NCI-H187 treated with DMSO at 0.1 percent for 48 hours (cell line): Measurements from ENCODE around the gene EMID1.
"Not testable (repeated sequence)": the region's sequence is repeated elsewhere in the genome, so short reads cannot be mapped to it uniquely, and the experiment has no call there.

ENCODE experiments used
- DNase-seq: peaks from one replicate; lab custom pipeline; 2025; lab: John Stamatoyannopoulos, UW

EMID1 gene

DNA sequence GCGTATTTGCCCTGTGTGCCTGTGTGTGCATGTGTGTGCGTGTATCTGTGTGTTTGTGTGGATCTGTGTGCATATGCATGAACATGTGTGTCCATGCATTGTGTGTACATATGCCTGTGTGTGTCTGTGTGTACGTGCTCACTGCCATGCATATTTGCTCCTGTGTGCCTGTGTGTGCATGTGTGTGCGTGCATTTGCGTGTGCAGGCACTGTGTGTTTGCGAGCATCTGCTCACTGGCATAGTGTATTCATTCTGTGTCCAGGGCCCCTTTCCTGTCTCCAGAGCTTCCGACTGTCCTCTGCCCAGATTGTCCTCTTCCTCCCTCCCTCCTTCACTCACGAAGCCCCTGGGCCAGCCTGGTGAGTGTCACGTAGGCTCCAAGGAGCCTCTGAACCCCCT, 5.8 kb downstream of the EMID1 start:
- no peak for DNase-seq

DNA sequence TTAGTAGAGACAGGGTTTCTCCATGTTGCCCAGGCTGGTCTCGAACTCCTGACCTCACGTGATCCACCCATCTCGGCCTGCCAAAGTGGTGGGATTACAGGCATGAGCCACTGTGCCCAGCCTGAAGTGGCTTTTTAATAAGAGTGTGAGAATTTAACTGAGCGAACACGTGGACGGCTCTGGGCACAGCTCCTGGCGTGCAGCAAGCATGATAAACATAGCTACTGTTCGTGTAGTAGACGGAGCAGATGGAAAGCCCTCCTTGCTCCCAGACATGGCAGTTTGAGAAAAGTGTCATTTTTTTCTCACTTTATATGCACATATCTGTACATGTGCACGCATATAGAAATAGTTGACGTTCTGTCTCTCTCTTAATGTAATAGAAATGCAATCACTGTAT, 7.0 kb downstream of the EMID1 start:
- no peak for DNase-seq

DNA sequence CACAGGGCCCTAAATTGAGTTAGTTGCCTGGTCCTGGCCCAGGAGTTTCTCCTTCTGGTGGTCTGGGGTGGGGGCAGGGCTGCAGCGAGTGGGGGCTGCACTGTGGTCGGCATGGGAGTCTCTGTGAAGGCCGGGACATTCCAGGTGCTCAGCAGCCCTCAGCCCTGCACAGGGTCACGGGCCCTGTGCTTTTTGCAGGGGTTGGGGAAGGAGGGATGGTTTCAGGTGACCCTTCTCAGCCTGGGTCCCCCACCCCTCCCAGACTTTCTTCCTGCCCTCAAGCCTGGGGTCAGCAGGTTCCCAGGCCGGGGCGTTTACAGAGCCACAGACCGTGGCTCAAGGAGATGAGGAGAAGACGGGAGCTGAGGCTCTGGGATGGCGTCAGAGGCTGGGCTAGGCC, 7.8 kb downstream of the EMID1 start:
- DNase-seq, result no peak

DNA sequence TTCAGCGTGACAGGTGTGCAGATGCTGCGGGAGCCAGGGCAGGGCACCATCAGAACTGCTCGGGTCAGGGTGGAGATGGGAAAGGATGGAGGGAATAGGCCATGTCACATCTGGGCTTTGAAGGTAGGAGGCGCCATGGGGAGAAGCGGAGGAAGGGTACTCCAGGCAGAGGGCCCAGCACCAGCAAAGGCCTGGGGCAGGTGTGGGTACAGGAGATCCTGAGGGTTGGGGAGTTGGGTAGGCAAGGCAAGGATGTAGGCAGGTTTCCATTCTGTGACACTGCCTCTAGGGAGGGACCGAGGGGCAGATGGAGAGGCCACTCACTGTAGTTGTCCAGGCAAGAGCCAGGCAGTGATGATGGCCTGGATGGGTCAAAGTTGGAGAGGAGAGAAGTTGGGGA, 8.5 kb downstream of the EMID1 start:
- DNase-seq, result no peak

DNA sequence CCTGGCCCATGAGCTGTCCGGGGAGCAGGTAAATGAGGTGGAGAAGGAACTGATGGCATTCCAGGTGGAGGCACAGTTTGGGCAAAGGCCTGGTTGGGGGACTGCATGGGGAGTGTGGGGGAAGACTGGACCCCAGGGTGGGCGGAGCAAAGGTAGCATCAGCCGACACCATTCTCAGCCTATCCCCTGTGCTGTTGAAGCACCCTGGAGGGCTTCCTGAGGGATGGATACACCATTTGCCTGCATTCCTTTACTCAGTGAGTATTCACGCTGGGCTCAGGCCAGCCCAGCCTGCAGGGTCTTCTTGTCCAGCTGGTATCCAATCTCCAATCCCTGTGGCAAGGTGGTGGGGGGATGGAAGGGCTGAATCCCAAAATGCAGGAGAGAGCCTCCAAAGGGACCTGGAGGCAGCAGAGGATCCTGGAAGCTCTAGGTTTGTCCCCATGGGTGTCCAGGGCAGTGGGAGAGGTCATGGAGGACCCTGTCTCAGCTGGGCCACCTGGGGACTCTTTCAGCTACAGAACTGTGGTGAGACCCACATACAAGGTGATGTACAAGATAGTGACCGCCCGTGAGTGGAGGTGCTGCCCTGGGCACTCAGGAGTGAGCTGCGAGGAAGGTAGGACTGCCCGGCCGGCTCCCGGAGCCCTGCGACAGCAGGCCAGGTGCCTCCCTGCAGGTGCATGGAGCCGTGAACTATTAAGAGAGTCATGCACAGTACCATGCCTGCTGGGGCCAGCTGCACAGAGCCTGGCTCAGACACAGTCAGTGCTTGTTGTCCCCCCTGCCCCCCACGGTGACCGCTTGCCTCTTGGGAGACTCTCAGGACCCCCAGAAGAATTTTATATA, 9.5 kb downstream of the EMID1 start:
- DNase-seq, result no peak

DNA sequence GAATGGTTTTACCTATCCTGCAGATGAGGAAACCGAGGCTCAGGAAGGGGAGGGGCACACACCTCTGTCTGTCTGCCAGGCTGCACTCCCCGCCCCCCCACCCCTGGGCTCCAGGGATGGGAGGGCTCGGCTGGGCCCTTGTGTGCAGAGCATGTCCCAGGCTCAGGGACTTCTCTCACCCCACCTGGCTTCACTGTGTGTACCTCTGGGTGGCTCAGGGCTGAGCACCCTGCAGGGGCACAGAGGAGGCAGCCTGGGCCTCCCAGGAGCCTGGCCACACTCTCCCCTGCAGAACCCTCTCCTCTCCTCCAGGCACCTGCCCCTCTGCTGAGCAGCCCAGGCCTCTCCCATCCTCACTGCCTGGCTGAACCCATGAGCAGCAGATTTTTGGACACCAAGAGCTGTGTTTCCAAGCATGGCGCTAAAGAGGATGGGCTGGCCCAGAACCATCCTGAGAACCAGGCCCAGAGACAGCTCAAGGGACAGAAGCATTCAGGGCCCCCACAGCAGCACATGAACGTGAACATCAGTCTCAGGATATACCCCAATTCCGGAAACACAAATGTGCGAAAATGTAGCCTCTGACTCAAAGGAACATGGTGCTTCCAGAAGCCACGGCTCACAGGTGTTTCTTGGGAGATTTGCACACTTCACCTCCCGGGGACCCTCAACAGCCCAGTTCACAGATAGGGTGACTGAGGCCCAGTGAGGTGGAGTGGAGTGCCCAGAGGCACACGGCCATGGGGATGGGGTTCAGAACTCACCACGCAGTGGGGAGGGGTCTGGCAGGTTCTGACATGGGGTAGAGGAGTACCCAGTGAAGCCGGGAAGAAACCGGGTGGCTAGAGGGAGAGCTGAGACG, 10.5 kb downstream of the EMID1 start:
- no peak for DNase-seq

DNA sequence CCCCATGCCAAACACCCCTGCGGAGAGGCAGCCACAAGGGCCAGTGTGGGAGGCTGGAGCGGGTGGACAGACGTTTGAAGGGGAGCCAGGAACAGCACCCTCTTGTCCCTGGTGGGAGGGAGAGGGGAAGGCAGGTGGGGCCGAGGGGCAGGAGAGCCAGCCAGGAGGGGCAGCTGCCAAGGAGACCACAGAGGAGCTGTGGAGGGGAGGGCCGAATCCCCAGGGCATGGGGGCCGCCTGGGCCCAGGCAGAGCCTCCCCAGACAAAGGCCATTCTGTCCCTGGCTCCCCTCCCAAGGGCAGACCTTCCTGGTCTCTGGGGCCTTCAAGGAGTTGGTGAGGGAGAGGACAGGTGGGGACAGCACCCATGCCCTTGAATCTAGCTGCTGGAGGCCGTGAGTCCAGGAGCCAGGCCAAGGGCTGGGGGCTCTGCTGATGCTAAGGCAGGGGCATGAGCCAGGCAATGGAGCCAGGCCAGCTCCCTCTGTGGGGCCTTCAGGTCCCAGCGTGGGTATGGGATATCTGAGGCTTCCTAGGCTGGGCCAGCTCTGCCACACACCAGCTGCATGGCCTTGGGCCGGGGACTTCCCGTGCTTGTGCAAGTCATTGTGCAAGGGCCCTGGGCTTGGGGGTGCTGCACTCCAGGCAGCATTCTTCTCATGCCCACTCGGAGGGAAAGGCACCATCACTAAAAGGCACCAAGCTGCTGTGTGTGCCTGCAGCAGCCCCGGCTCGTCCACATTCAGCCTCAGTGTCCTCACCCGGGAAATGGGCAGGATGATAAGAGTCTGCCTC, 11.4 kb downstream of the EMID1 start:
- no peak for DNase-seq

DNA sequence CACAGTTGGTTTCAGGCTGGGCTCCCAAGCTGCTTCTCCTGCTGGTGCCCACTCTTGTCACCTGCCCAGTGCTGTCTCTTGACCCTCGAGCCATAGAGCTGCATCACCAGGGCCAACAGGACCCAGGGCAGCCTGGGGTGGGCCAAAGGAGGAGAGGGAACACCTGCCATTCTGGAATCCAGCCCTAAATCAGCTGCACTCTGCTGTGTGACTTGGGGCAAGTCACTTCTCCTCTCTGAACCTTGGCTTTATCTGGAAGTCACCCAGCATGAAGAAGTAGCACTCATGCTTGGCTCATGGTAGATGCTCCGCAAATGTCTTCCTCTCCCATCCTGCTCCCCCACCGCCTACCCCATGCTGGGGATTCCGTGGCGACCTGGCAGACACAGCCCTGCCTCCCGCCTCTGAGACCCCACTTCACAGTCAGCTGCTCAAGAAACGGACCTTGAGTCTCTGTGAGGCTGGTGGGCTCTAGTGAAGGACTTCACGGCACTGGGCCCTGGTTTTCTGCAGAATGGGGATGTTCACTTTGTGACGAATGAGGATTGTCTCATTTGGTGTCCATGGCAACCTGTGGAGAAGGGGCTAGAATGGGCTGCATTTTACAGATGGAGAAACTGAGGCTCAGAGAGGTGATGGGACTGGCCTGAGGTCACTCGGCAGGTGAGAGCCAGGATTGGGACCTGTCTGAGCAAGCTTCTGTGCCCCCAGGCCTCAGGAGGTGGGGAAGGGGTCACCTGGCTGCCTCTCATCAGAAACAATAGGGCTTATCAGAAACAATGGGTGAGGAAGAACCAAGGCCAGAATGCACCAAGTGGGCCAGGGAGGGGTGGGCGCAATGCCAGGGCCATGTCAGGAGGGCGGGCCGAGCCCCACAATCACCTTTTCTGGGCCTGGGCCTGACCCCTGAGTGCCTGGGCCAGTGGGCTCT, 12.4 kb downstream of the EMID1 start:
- no peak for DNase-seq

DNA sequence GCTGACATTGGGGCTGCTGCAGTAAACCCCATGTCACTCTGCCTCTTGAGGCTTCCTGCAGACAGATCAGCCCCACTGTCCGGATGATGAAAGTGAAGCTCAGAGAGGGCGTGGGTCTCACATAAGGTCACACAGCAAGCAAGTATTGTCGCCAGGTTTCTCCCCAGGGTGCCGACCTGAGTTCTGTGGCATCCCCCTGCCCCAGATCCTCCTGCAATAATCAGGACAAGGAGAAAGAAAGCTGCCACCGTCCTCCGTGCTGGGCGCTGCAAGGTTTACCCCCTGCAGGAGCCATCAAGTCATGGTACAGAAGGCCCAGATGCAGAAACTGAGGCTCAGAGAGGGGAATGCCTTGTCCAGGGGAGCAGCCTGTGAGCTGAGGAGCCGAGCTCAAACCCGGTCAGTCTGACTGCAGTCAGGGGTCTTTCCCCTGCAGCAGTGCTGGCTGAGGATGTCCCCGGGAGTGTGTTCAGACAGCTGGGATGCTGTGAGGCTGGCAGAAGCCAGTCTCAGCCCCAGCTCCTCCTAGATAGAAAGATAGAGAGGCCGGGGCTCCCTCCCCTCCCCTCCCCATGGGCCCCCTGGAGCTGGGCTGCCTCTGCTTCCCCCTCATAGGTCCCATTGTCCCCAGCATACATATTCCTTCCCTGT, 13.2 kb downstream of the EMID1 start:
- no peak for DNase-seq

DNA sequence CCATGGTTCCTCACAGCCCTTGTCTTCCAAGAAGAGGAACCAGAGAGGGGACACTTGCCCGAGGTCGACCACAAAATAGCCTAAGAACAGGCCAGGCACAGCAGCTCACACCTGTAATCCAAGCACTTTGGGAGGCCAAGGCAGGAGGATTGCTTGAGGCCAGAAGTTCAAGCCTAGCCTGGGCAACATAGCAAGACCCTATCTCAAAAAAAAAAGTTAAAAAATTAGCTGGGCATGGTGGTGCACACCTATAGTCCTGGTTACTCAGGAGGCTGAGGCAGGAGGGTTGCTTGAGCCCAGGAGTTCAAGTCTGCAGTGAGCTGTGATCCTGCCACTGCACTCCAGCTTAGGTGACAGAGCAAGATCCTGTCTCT, 13.7 kb downstream of the EMID1 start:
- not testable (repeated sequence) for DNase-seq

DNA sequence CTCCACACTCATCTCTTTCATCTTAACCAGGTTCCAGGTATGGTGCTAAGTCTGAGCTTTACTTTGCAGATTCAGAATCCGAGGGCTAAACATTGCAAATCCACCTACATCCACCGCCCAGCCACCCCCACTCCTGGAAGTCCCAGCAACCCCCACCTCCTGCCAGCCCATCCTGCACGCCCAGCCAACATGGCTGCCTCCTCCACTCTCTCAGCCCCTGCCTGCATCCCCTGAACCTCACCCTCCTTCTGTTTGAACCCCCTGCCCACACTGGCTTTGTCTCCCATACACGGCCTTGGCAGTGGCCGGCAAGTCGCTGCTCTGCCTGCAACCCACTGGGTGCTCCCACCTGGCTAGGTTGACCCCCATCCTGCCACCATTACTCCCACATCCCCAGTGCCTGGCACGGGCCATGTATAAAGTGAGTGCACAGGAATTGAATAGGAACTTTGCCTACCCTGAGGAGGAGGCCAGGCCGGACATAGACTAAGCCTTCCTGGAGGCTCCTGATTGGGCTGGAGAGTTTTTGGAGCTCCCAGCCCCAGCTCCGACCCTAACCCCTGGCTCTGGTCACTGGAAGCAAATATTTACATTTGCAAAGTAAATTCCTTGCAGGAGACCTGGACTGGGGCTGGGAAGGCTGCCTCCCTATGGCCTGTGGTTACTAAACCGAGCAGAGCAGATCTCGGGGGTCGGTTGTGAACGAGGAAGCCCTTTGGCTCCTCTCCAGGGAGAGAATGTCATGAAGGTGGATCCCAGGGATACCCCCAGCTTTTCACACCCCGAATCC, 14.4 kb downstream of the EMID1 start:
- no peak for DNase-seq

DNA sequence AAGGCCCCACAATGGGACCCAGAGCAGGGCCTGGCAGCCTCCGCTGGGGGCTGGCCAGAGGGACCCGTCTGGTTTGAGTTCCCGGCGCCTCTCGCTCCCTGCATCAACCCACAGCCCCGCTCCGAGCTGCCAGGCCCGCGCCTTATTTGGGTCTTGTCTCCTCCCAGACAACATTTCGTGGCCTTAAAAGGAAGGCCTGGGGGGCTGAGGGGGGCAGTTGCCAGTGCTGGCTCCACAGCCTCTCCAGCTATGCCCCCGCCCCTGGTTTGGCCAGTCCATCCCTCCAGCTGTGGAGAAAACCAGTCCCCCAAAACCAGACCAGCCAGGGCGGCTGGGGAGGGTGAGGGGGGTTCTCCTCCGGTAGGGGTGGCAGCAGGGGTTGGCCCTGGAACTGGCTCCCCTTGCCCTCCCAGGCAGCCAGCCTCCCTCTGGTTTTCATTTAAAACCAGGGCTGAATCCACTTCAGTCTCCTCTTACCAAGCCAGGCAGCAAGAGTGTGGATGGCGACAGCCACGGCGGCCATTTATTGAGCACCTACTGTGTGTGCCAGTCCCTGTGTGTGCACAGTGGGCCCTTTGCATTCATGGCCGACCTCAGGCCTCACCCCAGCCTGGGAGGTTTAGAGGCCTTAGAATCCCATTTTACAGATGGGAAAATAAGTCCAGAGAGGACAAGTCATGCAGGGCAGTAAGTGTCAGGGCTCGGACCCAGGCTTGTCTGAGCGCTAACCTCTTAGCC, 18.6 kb downstream of the EMID1 start:
- DNase-seq, result no peak

DNA sequence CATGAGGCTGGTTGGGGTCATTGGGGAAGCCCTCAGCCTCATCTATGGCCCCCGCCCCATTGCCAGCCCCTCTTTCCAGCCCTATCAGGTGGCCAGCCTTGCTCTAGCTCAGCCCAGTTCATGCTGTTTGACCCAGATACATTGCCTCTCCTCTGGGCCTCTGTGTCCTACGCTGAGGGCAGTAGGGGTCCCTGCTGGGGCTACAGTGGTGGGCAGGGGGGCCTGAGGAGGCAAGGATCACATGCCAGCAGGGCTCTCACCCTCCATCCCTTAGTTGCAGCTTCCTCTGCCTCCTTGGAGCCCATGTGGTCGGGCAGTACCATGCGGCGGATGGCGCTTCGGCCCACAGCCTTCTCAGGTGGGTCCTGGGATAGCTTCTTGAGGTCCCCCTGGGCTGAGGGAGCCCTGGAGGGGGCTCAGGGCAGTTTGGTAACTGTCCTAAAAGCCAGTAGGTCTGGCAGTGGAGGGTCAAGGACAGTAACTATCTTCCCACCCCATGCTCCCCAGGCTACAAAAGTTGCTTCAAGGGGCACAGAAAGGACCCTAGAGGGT, 19.2 kb downstream of the EMID1 start:
- no peak for DNase-seq

DNA sequence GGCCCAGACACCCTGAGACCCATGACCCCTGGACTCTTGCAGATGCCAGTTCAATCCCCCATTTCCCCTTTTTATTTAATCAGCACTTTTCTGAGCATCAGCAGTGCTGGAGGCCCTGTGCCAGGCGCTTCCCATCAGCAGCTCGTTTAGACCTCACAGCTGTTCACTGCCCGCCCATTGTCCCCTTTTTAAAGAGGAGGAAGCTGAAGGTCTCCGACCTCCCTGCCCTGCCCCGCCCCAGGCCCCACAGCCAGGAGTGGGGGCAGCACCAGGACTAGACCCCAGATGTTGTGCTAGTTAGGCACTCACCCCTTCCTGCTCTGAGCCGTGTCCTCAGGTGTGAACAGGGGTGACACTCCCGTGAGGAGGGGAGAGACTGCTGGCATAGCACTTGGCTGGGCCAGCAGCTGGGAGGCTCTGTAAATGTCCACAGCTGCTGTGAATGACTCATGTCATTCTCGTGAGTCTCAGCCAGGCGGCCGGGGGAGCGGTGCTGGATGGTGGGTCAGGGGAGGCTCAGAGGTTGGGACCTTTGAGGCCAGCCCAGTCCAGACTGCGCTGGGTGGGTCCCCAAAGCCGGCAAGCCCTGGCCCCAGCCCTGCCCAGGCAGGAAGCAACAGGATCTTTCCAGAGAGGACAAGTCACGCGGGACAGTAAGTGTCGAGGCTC, 19.9 kb downstream of the EMID1 start:
- DNase-seq, result no peak

DNA sequence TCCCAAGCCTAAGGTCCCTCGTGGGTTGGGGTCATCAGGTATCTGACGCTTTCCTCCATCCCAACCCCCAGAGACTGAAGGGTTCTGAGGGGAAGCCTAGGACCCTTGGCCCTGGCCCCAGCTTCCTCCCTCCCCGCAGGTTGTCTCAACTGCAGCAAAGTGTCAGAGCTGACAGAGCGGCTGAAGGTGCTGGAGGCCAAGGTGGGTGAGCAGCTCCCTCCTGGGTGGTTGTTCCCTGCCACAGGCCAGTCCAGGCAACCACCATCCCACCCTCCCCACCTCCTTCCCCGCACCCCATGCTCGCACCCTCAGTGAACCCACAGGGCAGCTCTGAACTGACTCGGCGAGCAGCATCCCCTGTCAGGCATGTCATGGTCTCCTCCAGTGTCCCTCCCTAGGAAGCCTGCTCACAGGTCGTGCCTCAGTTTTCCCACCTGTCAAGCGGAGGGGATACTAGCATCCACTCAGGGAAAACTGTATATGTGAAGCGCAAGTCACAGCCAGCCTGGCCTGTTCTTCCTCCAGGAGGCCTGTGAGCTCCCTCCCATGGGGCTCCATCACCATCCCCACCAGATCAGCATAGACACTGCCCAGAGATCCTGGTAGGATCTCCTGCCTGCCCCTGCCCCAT, 20.8 kb downstream of the EMID1 start:
- DNase-seq, result no peak

DNA sequence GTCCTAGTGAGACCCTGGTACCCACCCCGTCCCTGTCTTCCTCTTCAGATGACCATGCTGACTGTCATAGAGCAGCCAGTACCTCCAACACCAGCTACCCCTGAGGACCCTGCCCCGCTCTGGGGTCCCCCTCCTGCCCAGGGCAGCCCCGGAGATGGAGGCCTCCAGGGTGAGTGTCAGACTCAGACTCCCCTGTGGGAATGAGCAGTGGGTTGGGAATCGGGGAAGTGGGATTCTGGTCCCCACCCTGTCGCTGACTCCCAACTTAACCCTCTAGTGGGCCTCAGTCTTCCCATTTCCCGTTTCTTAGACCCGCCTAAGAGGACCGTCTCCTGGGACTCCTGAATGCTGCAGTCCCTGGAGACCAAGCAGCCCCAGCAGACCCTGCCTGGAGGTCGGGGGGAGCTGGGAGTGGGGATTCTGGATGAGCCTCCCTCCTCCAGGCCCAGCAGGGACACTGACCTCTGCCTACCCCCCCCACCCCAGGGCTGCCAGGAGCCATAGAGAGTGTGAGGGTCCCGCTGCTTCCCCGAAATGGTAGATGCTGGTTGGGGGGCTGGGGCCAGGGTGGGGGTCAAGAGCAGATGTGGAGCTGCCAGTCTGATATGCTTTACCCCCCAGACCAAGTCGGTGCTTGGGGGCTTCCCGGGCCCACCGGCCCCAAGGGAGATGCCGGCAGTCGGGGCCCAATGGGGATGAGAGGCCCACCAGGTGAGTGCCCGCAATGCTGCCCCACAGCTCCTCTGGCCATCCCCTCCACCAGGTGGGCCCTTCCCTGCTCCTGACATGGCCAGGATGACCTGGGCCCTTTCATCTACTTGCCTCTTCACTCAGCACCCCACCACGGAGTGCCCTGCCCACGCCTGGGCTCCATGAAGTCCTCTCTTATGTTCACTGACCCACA, 25.5 kb downstream of the EMID1 start:
- DNase-seq, result no peak
